ENCODE measurements around the gene WNT7B. TPM values are rescaled to one million over a fixed set of nuclear protein-coding genes. Genes with fewer than 3 reads are reported as not detected.

Gene WNT7B
- total RNA-seq, 4 donors from 2014 or later: not detected

GRCh38 chr22:46008836-46009596 is 32.1 kb upstream of the WNT7B start:
- Histone ChIP-seq H3K9me3 (peaks cover 0 to 8% (median 0%) of the 10 kb centered on the region in 4 donors), H3K27ac (peak overlapping the region in 3 of 4 donors; percentile 82 to 95 (median 95)), H3K27me3 (no peaks in the 10 kb centered on the region), H3K4me1 (peaks cover 0 to 70% (median 48%) of the 10 kb centered on the region in 4 donors), H3K4me3 (no peak overlapping the region), H3K36me3 (no peaks in the 10 kb centered on the region)
- DNase-seq (ENCODE audit: low spot score in 2 of 2): no peak
- no peak for TF ChIP-seq CTCF (IDR thresholded peaks at IDR 0.05)
- no peak for TF ChIP-seq POLR2A (IDR thresholded peaks at IDR 0.05)
- TF ChIP-seq EP300 (IDR thresholded peaks at IDR 0.05): no peak
- 94 to 95% methylated on average over 9 of the region's 9 CpGs for WGBS, 2 donors

DNA sequence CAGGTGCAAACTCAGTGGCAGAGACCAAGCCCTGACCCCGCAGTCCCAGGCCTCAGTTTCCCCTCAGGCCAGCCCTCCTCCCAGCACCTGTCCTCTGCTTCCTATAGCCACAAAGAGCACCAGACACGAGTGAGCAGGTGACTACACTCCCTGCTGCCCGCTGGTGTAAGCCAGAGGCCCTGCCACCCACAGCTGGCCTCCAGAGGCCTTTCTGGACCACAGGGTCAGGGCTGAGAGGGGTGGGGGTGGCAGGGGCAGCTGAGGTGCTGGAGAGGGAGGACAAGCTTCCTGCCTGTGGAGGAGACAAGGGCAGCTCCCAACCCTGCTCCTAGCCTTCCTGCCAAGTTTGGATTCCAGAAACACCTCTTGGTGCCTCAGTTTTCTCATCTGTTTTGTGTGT is 31.3 kb upstream of the WNT7B start:
- H3K36me3 ChIP-seq: no peaks in the 10 kb centered on the region
- TF ChIP-seq EP300 (IDR thresholded peaks at IDR 0.05): no peak
- TF ChIP-seq POLR2A (IDR thresholded peaks at IDR 0.05): no peak
- no peak for TF ChIP-seq CTCF (IDR thresholded peaks at IDR 0.05)
- peaks cover 0 to 8% (median 0%) of the 10 kb centered on the region in 4 donors for H3K9me3 ChIP-seq
- H3K4me1 ChIP-seq: peaks cover 0 to 62% (median 47%) of the 10 kb centered on the region in 4 donors
- no peaks in the 10 kb centered on the region for H3K27me3 ChIP-seq
- DNase-seq (ENCODE audit: low spot score in 2 of 2): no peak
- peak overlapping the region; percentile 82 to 95 (median 94) for H3K27ac ChIP-seq
- H3K4me3 ChIP-seq: no peak overlapping the region
- WGBS, 2 donors: 34 to 54% methylated on average over 3 of the region's 3 CpGs

DNA sequence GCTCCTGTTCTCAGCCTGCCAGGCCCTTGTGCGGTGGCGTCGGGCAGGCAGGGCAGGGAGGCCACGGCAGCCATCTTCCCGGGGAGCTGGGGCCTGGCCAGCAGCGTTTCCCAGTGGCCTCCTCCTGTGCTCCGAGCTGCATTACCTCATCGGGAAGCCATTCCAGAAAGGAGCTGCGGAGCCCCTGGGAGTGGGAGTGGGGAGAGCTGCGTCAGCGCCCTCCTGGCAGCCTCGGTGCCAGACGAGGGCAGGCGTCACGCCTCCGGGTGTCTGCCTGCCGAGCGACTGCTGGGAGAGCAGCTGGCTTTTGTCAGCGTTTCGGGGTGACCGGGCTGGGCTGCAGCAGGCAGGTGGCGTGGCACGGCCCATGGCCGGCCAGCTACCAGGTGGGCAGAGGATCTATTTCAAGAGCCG is 30.9 kb upstream of the WNT7B start:
- H3K4me3 ChIP-seq: peak overlapping the region in 1 of 4 donors; percentile 26
- H3K4me1 ChIP-seq: peaks cover 0 to 62% (median 43%) of the 10 kb centered on the region in 4 donors
- DNase-seq (ENCODE audit: low spot score in 2 of 2): peak; percentile 71 to 74
- peak overlapping the region; percentile 82 to 95 (median 94) for H3K27ac ChIP-seq
- TF ChIP-seq CTCF (IDR thresholded peaks at IDR 0.05) (peak in 2 of 5 experiments; percentile 14 to 53), POLR2A (IDR thresholded peaks at IDR 0.05) (peak in 1 of 2 donors; percentile 39), EP300 (IDR thresholded peaks at IDR 0.05) (peak; percentile 80 to 90)
- H3K9me3 ChIP-seq: peaks cover 0 to 8% (median 0%) of the 10 kb centered on the region in 4 donors
- no peaks in the 10 kb centered on the region for H3K27me3 ChIP-seq
- 19 to 64% methylated on average over 17 to 24 of the region's 25 CpGs for WGBS, 2 donors
- H3K36me3 ChIP-seq: no peaks in the 10 kb centered on the region

GRCh38 chr22:46007003-46007847 is 30.3 kb upstream of the WNT7B start:
- no peaks in the 10 kb centered on the region for H3K27me3 ChIP-seq
- TF ChIP-seq EP300 (IDR thresholded peaks at IDR 0.05) (no peak), CTCF (IDR thresholded peaks at IDR 0.05) (no peak), POLR2A (IDR thresholded peaks at IDR 0.05) (no peak)
- H3K27ac ChIP-seq: peak overlapping the region; percentile 82 to 95 (median 94)
- H3K4me3 ChIP-seq: peak overlapping the region in 1 of 4 donors; percentile 26
- peaks cover 0 to 8% (median 0%) of the 10 kb centered on the region in 4 donors for H3K9me3 ChIP-seq
- H3K4me1 ChIP-seq: peaks cover 0 to 60% (median 37%) of the 10 kb centered on the region in 4 donors
- 20 to 23% methylated on average over 10 to 19 of the region's 36 CpGs for WGBS, 2 donors
- DNase-seq (ENCODE audit: low spot score in 2 of 2): no peak
- no peaks in the 10 kb centered on the region for H3K36me3 ChIP-seq
